ENCODE data around the gene VAV1.

The VAV1 gene

GRCh38 chr19:6848986-6849385 is 76.5 kb downstream of the VAV1 start:
- Histone ChIP-seq H3K9ac (ENCODE audit: low read length) (no peak overlapping the region), H3K9me3 (ENCODE audit: control insufficient read depth, low read length) (no peaks in the 10 kb centered on the region), H3K4me3 (ENCODE audit: low read length) (no peak overlapping the region), H3K27me3 (replicated peaks; ENCODE audit: control insufficient read depth, insufficient read depth, low read length) (peaks cover 7% of the 10 kb centered on the region), H3K4me1 (ENCODE audit: control insufficient read depth, insufficient read depth, low read length) (no peaks in the 10 kb centered on the region), H3K36me3 (ENCODE audit: control insufficient read depth, insufficient read depth, low read length, severe bottlenecking) (no peaks in the 10 kb centered on the region)
- DNase-seq (ENCODE audit: low read depth), result no peak

GRCh38 chr19:6849876-6850275 is 77.4 kb downstream of the VAV1 start:
- Histone ChIP-seq H3K9ac (ENCODE audit: low read length) (no peak overlapping the region), H3K4me1 (ENCODE audit: control insufficient read depth, insufficient read depth, low read length) (no peaks in the 10 kb centered on the region), H3K27me3 (replicated peaks; ENCODE audit: control insufficient read depth, insufficient read depth, low read length) (peaks cover 9% of the 10 kb centered on the region), H3K36me3 (ENCODE audit: control insufficient read depth, insufficient read depth, low read length, severe bottlenecking) (no peaks in the 10 kb centered on the region), H3K9me3 (ENCODE audit: control insufficient read depth, low read length) (no peaks in the 10 kb centered on the region), H3K4me3 (ENCODE audit: low read length) (no peak overlapping the region)
- DNase-seq (ENCODE audit: low read depth), result no peak

- Histone ChIP-seq H3K36me3 (ENCODE audit: control insufficient read depth, insufficient read depth, low read length, severe bottlenecking) (no peaks in the 10 kb centered on the region), H3K4me1 (ENCODE audit: control insufficient read depth, insufficient read depth, low read length) (no peaks in the 10 kb centered on the region), H3K9ac (ENCODE audit: low read length) (no peak overlapping the region), H3K9me3 (ENCODE audit: control insufficient read depth, low read length) (no peaks in the 10 kb centered on the region), H3K4me3 (ENCODE audit: low read length) (no peak overlapping the region), H3K27me3 (replicated peaks; ENCODE audit: control insufficient read depth, insufficient read depth, low read length) (peaks cover 19% of the 10 kb centered on the region)
- DNase-seq (ENCODE audit: low read depth), result no peak
Observed at GRCh38 chr19:6851359-6851758, 78.9 kb downstream of the VAV1 start.

- H3K36me3 ChIP-seq (ENCODE audit: control insufficient read depth, insufficient read depth, low read length, severe bottlenecking), result no peaks in the 10 kb centered on the region
- no peaks in the 10 kb centered on the region for H3K9me3 ChIP-seq (ENCODE audit: control insufficient read depth, low read length)
- peaks cover 19% of the 10 kb centered on the region for H3K27me3 ChIP-seq (replicated peaks; ENCODE audit: control insufficient read depth, insufficient read depth, low read length)
- H3K4me3 ChIP-seq (ENCODE audit: low read length), result no peak overlapping the region
- H3K9ac ChIP-seq (ENCODE audit: low read length), result no peak overlapping the region
- DNase-seq (ENCODE audit: low read depth), result no peak
- H3K4me1 ChIP-seq (ENCODE audit: control insufficient read depth, insufficient read depth, low read length), result no peaks in the 10 kb centered on the region
Observed at GRCh38 chr19:6852001-6852400, 79.5 kb downstream of the VAV1 start.

GRCh38 chr19:6853868-6854267 is 81.4 kb downstream of the VAV1 start:
- no peaks in the 10 kb centered on the region for H3K9me3 ChIP-seq (ENCODE audit: control insufficient read depth, low read length)
- no peak overlapping the region for H3K9ac ChIP-seq (ENCODE audit: low read length)
- DNase-seq (ENCODE audit: low read depth), result no peak
- H3K4me3 ChIP-seq (ENCODE audit: low read length), result no peak overlapping the region
- no peaks in the 10 kb centered on the region for H3K36me3 ChIP-seq (ENCODE audit: control insufficient read depth, insufficient read depth, low read length, severe bottlenecking)
- H3K27me3 ChIP-seq (replicated peaks; ENCODE audit: control insufficient read depth, insufficient read depth, low read length), result peaks cover 19% of the 10 kb centered on the region
- no peaks in the 10 kb centered on the region for H3K4me1 ChIP-seq (ENCODE audit: control insufficient read depth, insufficient read depth, low read length)

GRCh38 chr19:6854758-6855157 is 82.2 kb downstream of the VAV1 start:
- no peak for DNase-seq (ENCODE audit: low read depth)
- Histone ChIP-seq H3K4me1 (ENCODE audit: control insufficient read depth, insufficient read depth, low read length) (no peaks in the 10 kb centered on the region), H3K27me3 (replicated peaks; ENCODE audit: control insufficient read depth, insufficient read depth, low read length) (peaks cover 19% of the 10 kb centered on the region), H3K9me3 (ENCODE audit: control insufficient read depth, low read length) (no peaks in the 10 kb centered on the region), H3K4me3 (ENCODE audit: low read length) (no peak overlapping the region), H3K36me3 (ENCODE audit: control insufficient read depth, insufficient read depth, low read length, severe bottlenecking) (no peaks in the 10 kb centered on the region), H3K9ac (ENCODE audit: low read length) (no peak overlapping the region)

- H3K9me3 ChIP-seq (ENCODE audit: control insufficient read depth, low read length), result no peaks in the 10 kb centered on the region
- no peaks in the 10 kb centered on the region for H3K4me1 ChIP-seq (ENCODE audit: control insufficient read depth, insufficient read depth, low read length)
- no peaks in the 10 kb centered on the region for H3K36me3 ChIP-seq (ENCODE audit: control insufficient read depth, insufficient read depth, low read length, severe bottlenecking)
- no peak for DNase-seq (ENCODE audit: low read depth)
- H3K9ac ChIP-seq (ENCODE audit: low read length), result no peak overlapping the region
- peaks cover 19% of the 10 kb centered on the region for H3K27me3 ChIP-seq (replicated peaks; ENCODE audit: control insufficient read depth, insufficient read depth, low read length)
- no peak overlapping the region for H3K4me3 ChIP-seq (ENCODE audit: low read length)
Observed at GRCh38 chr19:6856749-6857372, 84.4 kb downstream of the VAV1 start.

GRCh38 chr19:6861683-6862286 is 89.3 kb downstream of the VAV1 start:
- no peak overlapping the region for H3K4me3 ChIP-seq (ENCODE audit: low read length)
- peaks cover 6% of the 10 kb centered on the region for H3K27me3 ChIP-seq (replicated peaks; ENCODE audit: control insufficient read depth, insufficient read depth, low read length)
- no peak overlapping the region for H3K9ac ChIP-seq (ENCODE audit: low read length)
- H3K9me3 ChIP-seq (ENCODE audit: control insufficient read depth, low read length), result no peaks in the 10 kb centered on the region
- DNase-seq (ENCODE audit: low read depth), result no peak
- H3K36me3 ChIP-seq (ENCODE audit: control insufficient read depth, insufficient read depth, low read length, severe bottlenecking), result no peaks in the 10 kb centered on the region
- no peaks in the 10 kb centered on the region for H3K4me1 ChIP-seq (ENCODE audit: control insufficient read depth, insufficient read depth, low read length)

GRCh38 chr19:6862673-6863078 is 90.2 kb downstream of the VAV1 start:
- no peaks in the 10 kb centered on the region for H3K36me3 ChIP-seq (ENCODE audit: control insufficient read depth, insufficient read depth, low read length, severe bottlenecking)
- no peaks in the 10 kb centered on the region for H3K4me1 ChIP-seq (ENCODE audit: control insufficient read depth, insufficient read depth, low read length)
- H3K4me3 ChIP-seq (ENCODE audit: low read length), result no peak overlapping the region
- H3K9ac ChIP-seq (ENCODE audit: low read length), result no peak overlapping the region
- no peaks in the 10 kb centered on the region for H3K9me3 ChIP-seq (ENCODE audit: control insufficient read depth, low read length)
- DNase-seq (ENCODE audit: low read depth), result peak; percentile 87
- H3K27me3 ChIP-seq (replicated peaks; ENCODE audit: control insufficient read depth, insufficient read depth, low read length), result peaks cover 6% of the 10 kb centered on the region

- Histone ChIP-seq H3K4me3 (ENCODE audit: low read length) (no peak overlapping the region), H3K9me3 (ENCODE audit: control insufficient read depth, low read length) (no peaks in the 10 kb centered on the region), H3K4me1 (ENCODE audit: control insufficient read depth, insufficient read depth, low read length) (peaks cover 8% of the 10 kb centered on the region), H3K9ac (ENCODE audit: low read length) (no peak overlapping the region), H3K27me3 (replicated peaks; ENCODE audit: control insufficient read depth, insufficient read depth, low read length) (peaks cover 6% of the 10 kb centered on the region), H3K36me3 (ENCODE audit: control insufficient read depth, insufficient read depth, low read length, severe bottlenecking) (no peaks in the 10 kb centered on the region)
- DNase-seq (ENCODE audit: low read depth), result no peak
Observed at GRCh38 chr19:6864325-6864940, 91.9 kb downstream of the VAV1 start.

GRCh38 chr19:6865849-6866248 is 93.3 kb downstream of the VAV1 start:
- Histone ChIP-seq H3K27me3 (replicated peaks; ENCODE audit: control insufficient read depth, insufficient read depth, low read length) (peaks cover 6% of the 10 kb centered on the region), H3K36me3 (ENCODE audit: control insufficient read depth, insufficient read depth, low read length, severe bottlenecking) (no peaks in the 10 kb centered on the region), H3K4me1 (ENCODE audit: control insufficient read depth, insufficient read depth, low read length) (peaks cover 8% of the 10 kb centered on the region), H3K4me3 (ENCODE audit: low read length) (no peak overlapping the region), H3K9ac (ENCODE audit: low read length) (no peak overlapping the region), H3K9me3 (ENCODE audit: control insufficient read depth, low read length) (no peaks in the 10 kb centered on the region)
- no peak for DNase-seq (ENCODE audit: low read depth)
